Uterus (tissue), 2 donors: Measurements from ENCODE around the gene OAT.

Source experiments
- POLR2A ChIP-seq, 2 donors: fragments of 450-650 bp; IDR thresholded peaks; one replicate each; pipeline ENCODE4 v1.6.1; 2016; ENCODE audit warnings: antibody characterized with exemption in 2 of 2, mild to moderate bottlenecking in 1 of 2, moderate library complexity in 1 of 2
- TF ChIP-seq, protein P1 (sequence below), 4 experiments: fragments of 200-600 bp in 2 of 4; fragments of 450-650 bp in 2 of 4; sonication (generic) in 2 of 4; IDR thresholded peaks; one replicate each; pipeline ENCODE4 v1.5.1; 2016 to 2019; ENCODE audit warnings: antibody characterized with exemption in 4 of 4, mild to moderate bottlenecking in 2 of 4, moderate library complexity in 1 of 4

DNA sequence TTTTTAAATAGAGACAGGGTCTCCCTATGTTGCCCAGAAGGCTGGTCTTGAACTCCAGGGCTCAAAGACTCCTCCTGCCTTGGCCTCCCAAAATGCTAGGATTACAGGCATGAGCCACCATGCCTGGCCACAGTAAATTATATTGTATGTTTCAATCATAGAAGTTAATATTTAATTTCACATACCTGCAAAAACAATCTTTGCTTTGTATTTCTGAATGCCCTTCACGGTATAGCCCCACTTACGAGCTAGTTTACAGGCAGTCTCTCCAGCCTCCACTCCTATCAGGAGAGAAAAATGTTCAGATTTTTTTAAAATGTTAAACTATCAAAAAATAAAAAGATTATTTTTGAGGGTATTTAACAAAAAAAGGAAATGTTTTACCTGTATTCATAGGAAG lies 10.4 kb downstream of the OAT start:
- TF ChIP-seq, protein P1, sequence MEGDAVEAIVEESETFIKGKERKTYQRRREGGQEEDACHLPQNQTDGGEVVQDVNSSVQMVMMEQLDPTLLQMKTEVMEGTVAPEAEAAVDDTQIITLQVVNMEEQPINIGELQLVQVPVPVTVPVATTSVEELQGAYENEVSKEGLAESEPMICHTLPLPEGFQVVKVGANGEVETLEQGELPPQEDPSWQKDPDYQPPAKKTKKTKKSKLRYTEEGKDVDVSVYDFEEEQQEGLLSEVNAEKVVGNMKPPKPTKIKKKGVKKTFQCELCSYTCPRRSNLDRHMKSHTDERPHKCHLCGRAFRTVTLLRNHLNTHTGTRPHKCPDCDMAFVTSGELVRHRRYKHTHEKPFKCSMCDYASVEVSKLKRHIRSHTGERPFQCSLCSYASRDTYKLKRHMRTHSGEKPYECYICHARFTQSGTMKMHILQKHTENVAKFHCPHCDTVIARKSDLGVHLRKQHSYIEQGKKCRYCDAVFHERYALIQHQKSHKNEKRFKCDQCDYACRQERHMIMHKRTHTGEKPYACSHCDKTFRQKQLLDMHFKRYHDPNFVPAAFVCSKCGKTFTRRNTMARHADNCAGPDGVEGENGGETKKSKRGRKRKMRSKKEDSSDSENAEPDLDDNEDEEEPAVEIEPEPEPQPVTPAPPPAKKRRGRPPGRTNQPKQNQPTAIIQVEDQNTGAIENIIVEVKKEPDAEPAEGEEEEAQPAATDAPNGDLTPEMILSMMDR (IDR thresholded peaks at IDR 0.05): no peak
- TF ChIP-seq POLR2A (IDR thresholded peaks at IDR 0.05): no peak
